Germinal center (tissue), 1 donor: ENCODE results near the gene GIT2.
"Not testable (repeated sequence)": the region's sequence is repeated elsewhere in the genome, so short reads cannot be mapped to it uniquely, and the experiment has no call there.

Experiments used
- DNase-seq: peaks from one replicate; pipeline ENCODE4 v3.0.0; 2012; ENCODE audit warnings: mixed read lengths, low spot score

The GIT2 gene, protein sequence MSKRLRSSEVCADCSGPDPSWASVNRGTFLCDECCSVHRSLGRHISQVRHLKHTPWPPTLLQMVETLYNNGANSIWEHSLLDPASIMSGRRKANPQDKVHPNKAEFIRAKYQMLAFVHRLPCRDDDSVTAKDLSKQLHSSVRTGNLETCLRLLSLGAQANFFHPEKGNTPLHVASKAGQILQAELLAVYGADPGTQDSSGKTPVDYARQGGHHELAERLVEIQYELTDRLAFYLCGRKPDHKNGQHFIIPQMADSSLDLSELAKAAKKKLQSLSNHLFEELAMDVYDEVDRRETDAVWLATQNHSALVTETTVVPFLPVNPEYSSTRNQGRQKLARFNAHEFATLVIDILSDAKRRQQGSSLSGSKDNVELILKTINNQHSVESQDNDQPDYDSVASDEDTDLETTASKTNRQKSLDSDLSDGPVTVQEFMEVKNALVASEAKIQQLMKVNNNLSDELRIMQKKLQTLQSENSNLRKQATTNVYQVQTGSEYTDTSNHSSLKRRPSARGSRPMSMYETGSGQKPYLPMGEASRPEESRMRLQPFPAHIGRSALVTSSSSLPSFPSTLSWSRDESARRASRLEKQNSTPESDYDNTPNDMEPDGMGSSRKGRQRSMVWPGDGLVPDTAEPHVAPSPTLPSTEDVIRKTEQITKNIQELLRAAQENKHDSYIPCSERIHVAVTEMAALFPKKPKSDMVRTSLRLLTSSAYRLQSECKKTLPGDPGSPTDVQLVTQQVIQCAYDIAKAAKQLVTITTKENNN

DNA sequence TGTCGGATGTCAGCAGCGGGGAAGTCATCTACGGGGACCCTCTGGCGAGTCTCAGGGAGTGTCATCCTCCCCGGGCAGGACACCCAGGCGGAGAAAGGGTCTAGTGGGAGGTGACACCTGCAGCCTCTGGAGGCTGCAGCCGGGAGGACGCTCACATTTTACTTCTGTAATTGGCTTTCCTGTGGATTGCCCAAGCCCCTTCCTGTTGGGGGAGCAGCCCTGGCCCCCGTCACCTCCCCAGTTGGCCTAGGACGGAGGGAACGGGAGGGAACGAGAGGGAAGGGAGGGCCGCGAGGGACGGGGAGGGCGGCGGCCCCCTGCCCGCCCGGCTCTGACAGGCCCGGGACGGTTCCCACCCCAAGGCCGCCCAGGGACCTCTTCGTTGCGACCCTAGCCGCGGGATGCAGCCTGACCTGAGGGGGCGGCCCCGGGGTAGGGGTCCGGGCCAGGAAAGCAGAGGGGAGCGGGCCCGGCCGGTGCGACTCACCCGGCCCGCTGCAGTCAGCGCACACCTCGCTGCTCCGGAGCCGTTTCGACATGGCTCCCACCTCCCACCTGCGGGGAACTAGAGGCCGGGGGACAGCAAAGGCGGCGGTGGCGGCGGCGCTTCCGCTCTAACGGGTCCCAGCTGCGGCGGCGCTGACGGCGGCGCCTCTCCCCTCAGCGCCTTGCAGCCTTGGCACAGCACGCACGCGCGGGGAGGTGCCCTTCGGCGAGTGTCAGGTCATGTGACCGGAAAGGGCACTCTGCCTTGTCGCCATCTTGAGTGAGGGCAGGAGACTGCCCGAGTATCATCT lies at the start of gene GIT2:
Gene GIT2 (minus strand): TSS at position 683 of the 797 bp plus-strand sequence. CDS start 144 bp downstream, at position 539.
- peak; percentile 92 for DNase-seq

DNA sequence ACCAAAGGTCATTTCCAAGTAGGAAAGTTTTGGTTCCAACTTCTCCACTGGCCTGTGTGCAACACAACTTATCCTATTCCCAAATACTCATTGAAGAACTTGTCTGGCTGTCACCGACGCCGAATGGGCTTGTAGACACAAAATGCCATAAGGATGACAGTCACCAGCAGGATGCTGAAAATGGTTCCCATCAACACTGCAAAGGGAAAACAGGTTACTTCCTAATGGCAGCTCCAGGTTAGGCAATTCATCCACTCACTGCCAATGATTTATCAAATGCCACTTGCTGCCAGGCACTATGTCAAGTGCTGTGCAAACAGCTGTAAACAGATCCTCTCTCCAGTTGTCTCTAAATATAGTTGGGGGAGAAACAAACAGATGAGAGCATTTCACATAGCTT lies 46.1 kb upstream of the GIT2 start:
- DNase-seq = no peak

DNA sequence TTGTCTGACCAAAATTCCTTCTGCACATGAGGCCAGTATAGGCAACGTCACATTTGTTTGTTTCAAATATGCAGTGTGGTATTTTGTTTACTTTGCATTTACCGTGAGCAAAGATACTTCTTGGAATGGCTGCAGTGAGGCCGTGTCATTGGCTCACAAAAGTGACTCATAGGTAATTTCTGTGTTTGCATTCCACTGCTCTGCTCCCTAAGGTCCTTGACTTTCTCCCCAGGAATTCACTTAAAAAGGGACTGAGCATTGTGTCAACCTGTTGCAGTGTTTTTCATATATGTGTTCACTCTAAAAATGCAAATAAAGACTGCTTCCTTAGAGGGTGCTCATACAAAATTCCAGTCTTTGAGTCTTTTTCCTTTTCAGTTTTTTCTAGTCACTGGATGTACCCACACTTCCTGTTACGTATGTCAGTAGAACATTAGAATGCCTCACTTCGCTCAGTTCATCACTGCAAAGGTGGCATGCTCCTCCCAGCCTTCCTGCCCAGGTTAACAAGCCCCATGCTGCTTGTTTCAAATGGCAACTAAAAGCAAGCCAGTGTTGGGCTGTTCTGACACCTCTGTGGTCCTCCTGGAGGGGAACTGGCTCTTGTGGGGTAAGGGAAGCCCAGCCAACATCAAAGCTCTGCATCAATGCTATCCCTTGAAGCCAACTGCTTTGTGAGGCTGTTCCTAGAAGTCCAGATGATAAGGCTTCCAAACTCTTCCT lies 43.1 kb upstream of the GIT2 start:
- DNase-seq = no peak

DNA sequence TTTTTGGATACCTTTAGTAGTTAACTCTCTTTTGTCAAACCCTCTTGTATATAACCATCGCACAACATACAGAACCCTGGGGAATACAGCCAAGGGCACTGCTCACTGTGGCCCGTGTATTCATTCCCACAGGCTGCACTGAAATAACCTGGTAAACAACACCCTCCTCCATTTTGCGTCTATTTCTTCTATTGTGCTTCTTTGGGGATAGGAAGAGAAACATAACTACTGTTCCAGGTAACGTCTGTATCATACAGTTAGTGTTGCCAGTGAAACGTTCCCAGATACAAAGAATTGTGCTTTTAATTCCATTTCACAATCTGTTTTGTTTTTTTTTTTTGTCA lies 42.5 kb upstream of the GIT2 start:
- DNase-seq = no peak

DNA sequence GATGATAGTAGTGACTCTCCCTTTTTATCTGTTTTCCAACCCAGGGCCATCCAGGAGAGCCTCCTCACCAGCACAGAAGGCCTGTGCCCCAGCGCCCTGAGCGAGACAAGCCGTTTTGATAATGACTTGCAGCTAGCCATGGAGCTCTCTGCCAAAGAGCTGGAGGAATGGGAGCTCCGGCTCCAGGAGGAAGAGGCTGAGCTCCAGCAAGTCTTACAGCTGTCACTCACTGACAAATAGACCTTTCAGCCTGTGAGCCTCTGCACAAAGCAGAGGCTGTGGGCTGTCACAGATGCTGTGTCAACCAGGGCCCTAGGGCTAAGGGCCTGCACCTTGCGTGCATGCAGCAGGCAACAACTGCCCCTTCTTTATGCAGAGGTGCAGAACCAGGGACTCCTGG lies 41.1 kb upstream of the GIT2 start:
- no peak for DNase-seq

DNA sequence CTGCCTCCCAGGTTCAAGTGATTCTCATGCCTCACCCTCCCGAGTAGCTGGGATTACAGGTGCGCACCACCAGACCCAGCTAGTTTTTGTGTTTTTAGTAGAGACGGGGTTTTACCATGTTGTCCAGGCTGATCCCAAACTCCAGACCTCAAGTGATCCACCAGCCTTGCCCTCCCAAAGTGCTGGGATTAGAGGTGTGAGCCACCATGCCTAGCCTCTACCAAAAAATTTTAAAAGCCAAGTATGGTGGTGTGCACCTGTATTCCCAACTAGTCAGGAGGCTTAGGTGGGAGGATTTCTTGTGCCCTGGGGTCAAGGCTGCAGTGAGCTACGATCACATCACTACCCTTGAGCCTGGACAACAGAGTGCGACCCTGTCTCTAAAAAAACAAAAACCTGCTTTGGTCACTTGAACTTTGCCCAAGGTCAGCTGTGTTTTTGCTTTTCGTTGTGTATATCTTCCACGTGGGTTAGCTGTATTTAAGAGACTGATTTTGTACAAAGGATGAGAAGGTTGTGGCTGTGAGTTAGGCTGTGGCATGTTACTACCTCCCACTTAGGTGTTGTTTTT lies 39.5 kb upstream of the GIT2 start:
- DNase-seq = no peak

DNA sequence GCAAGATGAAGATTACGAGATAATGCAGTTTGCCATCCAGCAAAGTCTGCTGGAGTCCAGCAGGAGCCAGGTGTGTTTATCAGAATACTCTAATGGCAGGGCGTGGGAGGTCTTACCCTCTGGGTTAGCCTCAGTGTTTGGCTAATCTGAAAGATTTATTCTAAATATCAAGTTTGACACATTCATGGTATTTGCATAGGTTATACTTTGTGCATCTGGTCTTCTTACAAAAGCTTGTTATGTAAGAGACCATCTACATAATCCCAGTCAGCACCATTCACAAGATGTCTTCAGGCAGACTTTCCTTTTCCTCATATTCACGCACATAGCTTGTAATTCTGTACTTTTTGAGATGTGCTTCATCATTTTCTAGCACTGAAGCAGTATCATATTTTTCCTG lies 37.7 kb upstream of the GIT2 start:
- no peak for DNase-seq

DNA sequence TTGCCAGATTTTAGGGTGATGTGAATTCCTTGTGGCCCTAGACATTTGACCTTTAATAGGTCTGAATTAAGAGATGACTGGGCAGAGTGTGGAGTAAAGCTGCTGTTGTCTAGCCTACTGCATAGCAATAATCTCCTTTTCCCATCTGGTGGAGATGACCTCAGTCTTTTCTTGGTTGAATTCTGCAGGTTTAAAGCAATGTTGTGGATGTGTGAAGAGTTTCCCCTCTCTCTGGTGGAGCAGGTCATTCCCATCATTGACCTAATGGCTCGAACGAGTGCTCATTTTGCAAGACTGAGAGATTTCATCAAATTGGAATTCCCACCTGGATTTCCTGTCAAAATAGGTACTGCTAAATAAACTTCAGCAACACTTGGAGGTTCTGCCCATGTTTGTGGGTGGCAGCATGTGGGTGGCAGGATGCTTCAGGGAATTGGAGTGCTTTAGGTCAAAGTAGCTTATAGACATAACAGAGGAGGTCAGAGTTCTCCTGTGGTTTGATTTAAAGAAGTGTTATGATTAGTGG lies 33.2 kb upstream of the GIT2 start:
- DNase-seq = no peak

DNA sequence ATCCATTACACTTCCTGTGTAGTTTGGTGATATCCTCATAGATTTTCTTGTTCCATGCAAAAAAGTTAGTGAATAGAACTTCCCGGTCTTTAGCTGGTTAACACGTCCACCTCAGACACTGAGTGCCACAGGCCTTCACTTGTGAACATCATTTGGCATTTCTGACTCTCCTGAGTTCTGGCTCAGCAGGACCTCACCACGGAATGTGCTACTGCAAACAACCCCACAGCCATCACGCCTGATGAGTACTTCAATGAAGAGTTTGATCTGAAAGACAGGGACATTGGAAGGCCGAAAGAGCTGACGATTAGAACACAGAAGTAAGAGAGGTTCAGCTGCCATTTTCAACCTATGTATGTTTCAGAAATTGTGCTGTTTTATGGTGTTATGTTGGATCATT lies 32.2 kb upstream of the GIT2 start:
- no peak for DNase-seq

DNA sequence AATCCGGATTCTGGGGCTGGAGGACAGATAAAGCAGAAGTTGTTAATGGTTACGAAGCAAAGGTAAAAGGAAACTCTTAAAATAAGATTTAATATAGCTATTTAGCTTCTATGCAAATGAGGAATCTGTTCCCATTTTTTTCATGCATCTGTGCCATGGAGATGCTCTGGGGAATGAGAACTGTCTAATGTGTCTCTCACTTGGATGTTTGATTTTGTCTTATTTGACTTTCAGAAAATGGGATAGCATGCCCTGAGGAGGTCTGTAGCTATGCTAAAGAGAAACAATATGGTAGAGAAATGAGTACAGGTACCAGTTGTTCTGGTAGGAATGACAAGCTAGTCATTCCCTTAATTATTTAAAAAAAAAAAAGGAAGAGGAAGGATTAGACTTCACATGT lies 27.9 kb upstream of the GIT2 start:
- no peak for DNase-seq

DNA sequence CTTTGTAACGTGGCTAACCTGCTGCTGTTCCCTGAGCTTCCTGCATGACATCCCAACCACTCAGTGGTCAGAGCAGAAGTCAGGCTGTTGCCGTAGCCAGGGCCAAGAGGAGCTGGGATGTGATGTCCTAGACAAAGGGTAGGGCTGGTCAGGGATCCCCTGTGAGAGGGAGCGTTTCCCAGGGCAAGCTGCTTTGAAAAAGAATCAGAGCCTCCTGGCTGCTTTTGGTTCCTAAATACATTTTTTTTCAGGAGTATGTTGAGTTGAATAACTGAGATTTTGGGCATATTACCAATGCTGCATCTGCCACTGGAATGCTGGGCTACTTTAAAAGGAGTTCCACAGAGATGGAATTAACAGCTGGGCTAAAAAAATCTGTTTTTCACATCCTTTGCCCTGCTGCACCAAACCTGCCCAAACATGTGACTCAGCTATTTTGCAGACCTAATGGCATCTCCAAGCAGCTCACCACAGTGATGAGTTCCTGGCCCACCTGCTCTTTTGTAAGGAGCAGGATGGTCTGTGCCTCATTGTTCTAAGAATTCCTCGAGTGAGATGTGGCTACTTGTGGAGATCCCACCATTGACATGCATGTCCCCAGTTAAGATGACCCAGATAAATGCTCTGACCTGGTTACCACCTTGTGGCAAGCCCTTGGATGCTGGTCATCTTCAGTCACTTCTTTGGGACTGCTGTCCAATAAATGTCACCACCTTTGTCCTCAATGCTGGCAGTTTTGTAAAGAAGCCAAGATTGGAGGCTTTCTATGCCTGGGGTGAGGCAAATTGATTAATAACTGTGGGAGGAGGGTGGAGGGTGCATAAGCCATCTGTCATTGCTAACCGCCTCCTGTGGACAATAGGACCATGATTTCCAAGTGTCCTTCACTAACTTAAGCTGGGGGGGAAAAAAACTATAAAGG lies 27.2 kb upstream of the GIT2 start:
- no peak for DNase-seq

DNA sequence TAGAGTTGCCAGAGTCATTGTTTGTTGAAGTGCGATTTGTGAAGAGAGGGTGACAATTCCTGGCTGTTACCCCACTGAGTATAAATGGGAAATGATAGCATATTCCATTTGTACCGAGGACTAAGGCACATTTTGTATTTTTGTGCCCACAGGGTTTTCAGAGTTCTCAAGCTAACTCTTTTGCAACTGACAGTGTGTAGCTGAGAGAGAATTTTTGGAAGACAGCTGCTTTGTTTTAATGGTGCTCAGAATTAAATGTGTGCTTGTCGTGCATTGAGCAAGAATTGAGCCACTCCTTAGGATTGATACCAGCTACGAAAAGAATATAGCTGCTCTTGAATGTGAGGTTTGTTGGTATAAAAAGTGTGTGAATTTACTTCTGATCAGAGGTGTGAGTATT lies 24.8 kb upstream of the GIT2 start:
- DNase-seq = no peak

DNA sequence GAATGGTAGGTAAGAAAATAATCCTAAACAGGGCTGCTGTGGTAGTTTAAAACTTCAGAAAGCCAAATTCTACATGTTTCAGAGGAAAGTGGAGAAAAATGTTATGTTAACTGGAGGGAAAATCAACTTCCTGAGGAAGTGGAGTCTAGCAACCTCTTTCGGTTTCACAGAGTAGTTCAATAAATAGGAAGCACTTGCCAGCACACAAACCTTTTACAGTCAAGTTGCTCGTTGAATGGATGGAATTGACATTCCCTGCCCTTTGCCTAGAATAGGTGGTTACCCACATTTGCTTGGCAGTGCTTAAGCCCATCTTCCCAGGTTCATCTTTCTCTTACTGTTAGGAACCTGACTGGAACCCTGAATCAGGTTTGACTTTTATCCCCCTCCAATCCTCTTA lies 19.0 kb upstream of the GIT2 start:
- peak; percentile 55 for DNase-seq

DNA sequence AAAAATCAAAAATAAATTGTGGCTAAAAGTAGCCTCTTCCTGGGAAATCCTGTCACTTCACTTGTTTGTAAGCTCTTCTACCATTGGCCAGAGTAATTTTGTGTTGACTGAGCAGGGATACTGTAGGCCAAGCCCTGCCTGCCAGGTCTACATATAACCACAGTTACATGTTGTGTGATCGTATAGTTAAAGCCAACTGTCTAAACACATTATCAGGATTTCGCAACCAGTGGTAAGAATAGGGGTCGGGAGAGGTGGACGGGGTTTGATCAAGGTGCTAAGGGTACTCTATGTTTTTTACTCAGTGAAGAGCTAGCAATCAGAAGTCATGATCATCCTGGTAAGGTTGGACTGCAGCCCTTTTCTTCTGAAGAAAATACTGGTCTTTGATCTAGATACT lies 16.5 kb upstream of the GIT2 start:
- DNase-seq = no peak

DNA sequence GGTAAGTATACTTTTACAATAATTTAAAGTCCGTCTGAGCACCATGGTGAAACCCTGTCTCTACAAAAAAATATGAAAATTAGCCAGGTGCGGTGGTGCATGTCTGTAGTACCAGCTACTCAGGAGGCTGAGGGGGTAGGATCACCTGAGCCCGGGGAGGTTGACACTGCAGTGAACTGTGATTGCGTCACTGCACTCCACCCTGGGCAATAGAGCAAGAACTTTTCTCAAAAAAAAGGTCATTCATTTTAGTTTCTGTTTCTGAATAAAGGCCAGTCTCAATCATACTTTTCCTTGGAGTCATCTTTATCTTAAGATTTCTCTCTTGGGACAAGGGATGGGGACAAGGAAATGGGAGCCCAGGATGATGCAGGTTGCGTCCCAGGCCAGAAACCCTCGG lies 16.0 kb upstream of the GIT2 start:
- DNase-seq = peak; percentile 63

DNA sequence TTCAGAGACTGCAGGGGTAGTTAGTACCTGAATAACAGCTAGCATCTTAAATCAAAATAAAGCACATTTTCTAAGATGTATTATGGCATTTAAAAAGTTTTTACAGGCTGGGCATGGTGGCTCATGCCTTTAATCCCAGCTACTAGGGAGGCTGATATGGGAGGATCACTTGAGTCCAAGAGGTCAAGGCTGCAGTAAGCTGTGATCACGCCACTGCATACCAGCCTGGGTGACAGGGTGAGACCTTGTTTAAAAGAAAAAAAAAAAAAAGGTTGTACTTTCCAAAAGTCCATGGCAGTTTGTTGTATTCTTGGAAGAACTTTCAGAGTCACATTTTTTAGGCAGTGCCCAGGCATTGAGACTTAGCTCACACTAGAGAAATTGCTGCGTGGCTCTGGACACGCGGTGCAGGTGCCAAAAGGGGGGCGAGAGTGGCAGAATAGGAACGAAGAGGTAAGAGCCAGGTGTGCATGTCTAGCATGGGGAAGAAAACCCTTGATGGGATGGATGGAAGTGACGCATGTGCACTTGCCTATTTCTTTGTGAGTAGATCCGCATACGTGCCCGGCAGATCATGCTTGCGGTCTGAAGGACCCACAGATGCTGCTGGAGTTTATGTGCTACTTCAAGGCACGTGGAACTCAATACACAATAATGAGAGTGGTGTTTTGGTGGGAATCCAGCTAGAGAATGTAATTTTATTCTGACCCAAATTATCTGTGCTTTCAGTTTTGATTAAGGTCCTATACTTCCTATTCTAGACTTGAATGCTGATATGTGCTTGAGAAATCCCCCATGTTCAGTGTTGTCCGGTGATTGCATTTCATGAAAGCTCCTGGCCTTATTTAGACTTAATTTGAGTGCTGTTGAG lies 14.9 kb upstream of the GIT2 start:
- peak; percentile 62 for DNase-seq

DNA sequence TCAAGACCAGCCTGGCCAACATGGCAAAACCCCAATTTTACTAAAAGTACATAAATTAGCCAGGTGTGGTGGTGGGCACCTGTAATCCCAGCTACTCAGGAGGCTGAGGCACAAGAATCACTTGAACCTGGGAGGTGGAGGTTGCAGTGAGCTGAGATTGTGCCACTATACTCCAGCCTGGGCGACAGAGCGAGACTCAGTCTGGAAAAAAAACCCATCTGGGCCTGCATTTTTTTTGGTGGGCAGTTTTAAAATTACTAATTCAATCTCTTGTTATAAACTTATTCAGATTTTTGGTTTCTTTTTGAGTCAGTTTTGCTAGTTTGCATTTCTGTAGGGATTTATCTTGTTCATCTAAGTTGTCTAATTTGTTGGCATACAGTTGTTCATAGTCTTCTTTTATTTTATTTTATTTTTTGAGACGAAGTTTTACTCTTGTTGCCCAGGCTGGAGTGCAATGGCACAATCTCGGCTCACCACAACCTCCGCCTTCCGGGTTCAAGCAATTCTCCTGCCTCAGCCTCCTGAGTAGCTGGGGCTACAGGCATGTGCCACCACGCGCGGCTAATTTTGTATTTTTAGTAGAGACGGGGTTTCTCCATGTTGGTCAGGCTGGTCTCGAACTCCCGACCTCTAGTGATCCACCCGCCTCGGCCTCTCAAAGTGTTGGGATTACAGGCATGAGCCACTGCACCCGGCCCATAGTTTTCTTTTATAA lies 12.7 kb upstream of the GIT2 start:
- not testable (repeated sequence) for DNase-seq

DNA sequence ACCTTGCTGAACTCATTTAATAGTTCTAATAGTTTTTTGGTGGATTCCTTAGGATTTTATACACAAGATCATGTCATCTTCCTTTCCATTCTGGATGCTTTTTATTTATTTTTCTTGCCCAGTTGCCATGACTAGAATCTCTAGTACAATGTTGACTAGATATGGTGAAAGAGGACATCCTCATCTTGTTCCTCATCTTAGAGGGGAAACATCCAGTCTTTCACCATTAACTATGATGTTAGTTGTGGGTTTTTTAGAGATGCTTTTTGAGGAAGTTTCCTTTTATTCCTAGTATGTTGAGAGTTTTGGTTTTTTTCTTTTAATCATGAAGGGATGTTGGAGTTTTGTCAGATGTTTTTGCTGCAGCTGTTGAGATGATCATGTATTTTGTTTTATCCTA lies 11.7 kb upstream of the GIT2 start:
- DNase-seq = no peak

DNA sequence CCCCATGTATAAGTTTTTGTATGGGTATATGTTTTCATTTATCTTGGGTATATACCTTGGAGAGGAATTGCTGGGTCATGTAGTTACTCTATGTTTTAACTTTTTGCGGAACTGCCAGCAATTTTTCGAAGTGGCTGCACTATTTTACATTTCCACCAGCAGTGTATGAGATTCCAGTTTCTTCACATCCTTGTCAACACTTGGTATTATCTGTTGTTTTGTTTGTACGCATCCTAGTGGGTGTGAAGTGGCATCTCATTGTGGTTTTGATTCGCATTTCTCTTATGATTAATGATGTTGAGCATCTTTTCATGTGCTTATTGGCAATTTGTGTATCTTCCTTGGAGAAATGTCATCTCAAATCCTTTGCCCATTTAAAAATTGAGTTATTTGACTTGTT lies 9.9 kb upstream of the GIT2 start:
- DNase-seq = no peak
